ENCODE results near the gene GRIK1. TPM values are rescaled to one million over a fixed set of nuclear protein-coding genes. Genes with fewer than 3 reads are reported as not detected.

Gene GRIK1
- total RNA-seq, 2 donors from 2014 or later: 0.21 TPM; not detected in 1

- no peaks in the 10 kb centered on the region for H3K9me3 ChIP-seq
- no peak overlapping the region for H3K4me3 ChIP-seq
- DNase-seq (ENCODE audit: low spot score) (no peak), ATAC-seq (ENCODE audit: insufficient number of reproducible peaks, low FRiP score, low read depth) (no peak)
- H3K36me3 ChIP-seq: no peaks in the 10 kb centered on the region
- H3K4me1 ChIP-seq (ENCODE audit: control insufficient read depth in 1 of 2, low read depth in 2 of 2): no peaks in the 10 kb centered on the region
- H3K27ac ChIP-seq: no peak overlapping the region
- TF ChIP-seq, protein P1, sequence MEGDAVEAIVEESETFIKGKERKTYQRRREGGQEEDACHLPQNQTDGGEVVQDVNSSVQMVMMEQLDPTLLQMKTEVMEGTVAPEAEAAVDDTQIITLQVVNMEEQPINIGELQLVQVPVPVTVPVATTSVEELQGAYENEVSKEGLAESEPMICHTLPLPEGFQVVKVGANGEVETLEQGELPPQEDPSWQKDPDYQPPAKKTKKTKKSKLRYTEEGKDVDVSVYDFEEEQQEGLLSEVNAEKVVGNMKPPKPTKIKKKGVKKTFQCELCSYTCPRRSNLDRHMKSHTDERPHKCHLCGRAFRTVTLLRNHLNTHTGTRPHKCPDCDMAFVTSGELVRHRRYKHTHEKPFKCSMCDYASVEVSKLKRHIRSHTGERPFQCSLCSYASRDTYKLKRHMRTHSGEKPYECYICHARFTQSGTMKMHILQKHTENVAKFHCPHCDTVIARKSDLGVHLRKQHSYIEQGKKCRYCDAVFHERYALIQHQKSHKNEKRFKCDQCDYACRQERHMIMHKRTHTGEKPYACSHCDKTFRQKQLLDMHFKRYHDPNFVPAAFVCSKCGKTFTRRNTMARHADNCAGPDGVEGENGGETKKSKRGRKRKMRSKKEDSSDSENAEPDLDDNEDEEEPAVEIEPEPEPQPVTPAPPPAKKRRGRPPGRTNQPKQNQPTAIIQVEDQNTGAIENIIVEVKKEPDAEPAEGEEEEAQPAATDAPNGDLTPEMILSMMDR (IDR thresholded peaks at IDR 0.05): no peak
- no peaks in the 10 kb centered on the region for H3K27me3 ChIP-seq (replicated peaks; ENCODE audit: insufficient read depth)
Observed at GRCh38 chr21:29585462-29585861, 354.3 kb downstream of the GRIK1 start.

DNA sequence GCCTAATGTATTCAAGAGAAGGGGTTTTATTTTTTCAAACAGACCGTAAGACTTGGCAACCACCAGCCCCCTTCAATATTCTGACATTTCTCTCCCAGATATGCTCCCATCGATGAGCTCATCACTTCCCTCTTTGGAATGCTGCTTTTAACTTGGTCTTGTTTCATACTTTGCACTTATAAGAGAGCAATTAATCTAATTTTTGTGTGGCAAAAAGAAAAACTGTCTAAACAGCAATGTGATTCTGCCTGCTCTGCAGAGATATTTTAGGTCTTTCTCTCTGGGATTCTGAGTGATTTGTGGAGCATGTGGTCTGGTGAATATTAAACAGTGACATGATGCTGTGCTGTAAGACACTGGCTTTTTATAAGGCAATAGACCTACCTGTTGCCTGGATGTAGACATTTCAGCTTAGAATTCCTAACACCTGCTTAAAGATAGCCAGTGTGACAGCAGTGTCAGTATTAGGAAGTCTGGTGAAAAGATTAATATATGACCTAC lies 356.3 kb downstream of the GRIK1 start:
- DNase-seq (ENCODE audit: low spot score) (no peak), ATAC-seq (ENCODE audit: insufficient number of reproducible peaks, low FRiP score, low read depth) (no peak)
- no peak overlapping the region for H3K4me3 ChIP-seq

DNA sequence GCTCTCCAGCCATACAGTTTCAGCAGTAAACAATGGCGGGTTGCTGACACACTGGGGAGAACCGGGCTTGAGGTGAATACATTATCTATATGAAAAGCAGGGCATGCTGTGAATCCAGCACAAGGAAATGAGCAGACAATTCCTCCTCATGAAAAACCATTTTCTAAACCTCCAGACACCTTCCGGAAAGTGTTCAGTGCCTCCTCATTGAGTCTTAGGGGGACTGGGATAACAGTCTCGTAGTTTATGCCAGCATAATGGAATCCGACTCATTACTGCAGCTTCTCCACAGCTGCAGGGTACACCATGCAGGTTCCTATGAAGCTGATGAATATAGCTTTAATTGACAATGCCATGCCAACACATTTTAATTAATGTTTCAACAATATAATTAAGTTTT lies 356.9 kb downstream of the GRIK1 start:
- DNase-seq (ENCODE audit: low spot score) (no peak), ATAC-seq (ENCODE audit: insufficient number of reproducible peaks, low FRiP score, low read depth) (no peak)
- TF ChIP-seq, protein P1 (IDR thresholded peaks at IDR 0.05): no peak
- H3K9me3 ChIP-seq: no peaks in the 10 kb centered on the region
- H3K27me3 ChIP-seq (replicated peaks; ENCODE audit: insufficient read depth): no peaks in the 10 kb centered on the region
- no peaks in the 10 kb centered on the region for H3K36me3 ChIP-seq
- H3K4me3 ChIP-seq: no peak overlapping the region
- H3K27ac ChIP-seq: no peak overlapping the region
- no peaks in the 10 kb centered on the region for H3K4me1 ChIP-seq (ENCODE audit: control insufficient read depth in 1 of 2, low read depth in 2 of 2)

More for the DNA sequence above, 356.3 kb downstream of the GRIK1 start:
- no peaks in the 10 kb centered on the region for H3K36me3 ChIP-seq
- TF ChIP-seq, protein P1 (IDR thresholded peaks at IDR 0.05): no peak
- no peaks in the 10 kb centered on the region for H3K27me3 ChIP-seq (replicated peaks; ENCODE audit: insufficient read depth)
- no peaks in the 10 kb centered on the region for H3K4me1 ChIP-seq (ENCODE audit: control insufficient read depth in 1 of 2, low read depth in 2 of 2)
- H3K9me3 ChIP-seq: no peaks in the 10 kb centered on the region
- H3K27ac ChIP-seq: no peak overlapping the region

GRCh38 chr21:29581393-29581792 lies 358.4 kb downstream of the GRIK1 start:
- no peaks in the 10 kb centered on the region for H3K36me3 ChIP-seq
- TF ChIP-seq, protein P1 (IDR thresholded peaks at IDR 0.05): no peak
- H3K9me3 ChIP-seq: no peaks in the 10 kb centered on the region
- H3K27ac ChIP-seq: no peak overlapping the region
- DNase-seq (ENCODE audit: low spot score): no peak
- no peak for ATAC-seq (ENCODE audit: insufficient number of reproducible peaks, low FRiP score, low read depth)
- no peak overlapping the region for H3K4me3 ChIP-seq
- no peaks in the 10 kb centered on the region for H3K27me3 ChIP-seq (replicated peaks; ENCODE audit: insufficient read depth)
- H3K4me1 ChIP-seq (ENCODE audit: control insufficient read depth in 1 of 2, low read depth in 2 of 2): no peaks in the 10 kb centered on the region

DNA sequence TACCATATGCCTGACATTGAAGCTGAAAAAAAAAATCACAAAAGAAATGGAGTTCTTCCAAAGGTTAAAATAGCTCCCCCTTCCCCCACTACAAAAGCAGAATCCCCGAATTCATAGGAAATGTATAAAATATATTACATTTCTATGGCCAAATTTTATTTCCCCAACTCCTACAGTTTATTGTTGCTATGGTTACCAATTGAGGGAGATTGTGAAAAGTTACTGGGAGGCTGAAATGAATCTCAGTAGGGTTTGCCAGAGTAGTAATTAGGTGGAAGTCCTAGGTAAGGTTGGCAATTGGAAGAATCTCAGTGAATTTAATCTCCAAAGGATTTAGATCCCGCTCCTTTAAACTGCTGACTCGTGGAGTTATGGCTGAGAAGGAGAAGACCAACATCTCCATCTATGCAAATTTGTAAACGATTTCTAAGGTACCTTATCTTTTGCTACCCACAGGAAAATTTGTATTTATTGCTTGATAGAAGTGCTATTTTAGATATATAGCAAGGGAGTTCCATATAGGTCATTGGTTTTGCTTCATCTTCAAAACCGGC lies 359.0 kb downstream of the GRIK1 start:
- TF ChIP-seq, protein P1 (IDR thresholded peaks at IDR 0.05): no peak
- ATAC-seq (ENCODE audit: insufficient number of reproducible peaks, low FRiP score, low read depth): no peak
- no peak for DNase-seq (ENCODE audit: low spot score)

More for the DNA sequence above, 359.0 kb downstream of the GRIK1 start:
- Histone ChIP-seq H3K4me1 (ENCODE audit: control insufficient read depth in 1 of 2, low read depth in 2 of 2) (no peaks in the 10 kb centered on the region), H3K36me3 (no peaks in the 10 kb centered on the region), H3K27ac (no peak overlapping the region), H3K4me3 (no peak overlapping the region), H3K27me3 (replicated peaks; ENCODE audit: insufficient read depth) (no peaks in the 10 kb centered on the region), H3K9me3 (no peaks in the 10 kb centered on the region)

All from thoracic aorta (tissue), 2 donors.